GM23248 (cell line): ENCODE data around the gene UPK3BL1. TPM values are rescaled to one million over a fixed set of nuclear protein-coding genes. Genes with fewer than 3 reads are reported as not detected.
"Not testable (repeated sequence)": the region's sequence is repeated elsewhere in the genome, so short reads cannot be mapped to it uniquely, and the experiment has no call there.

Source experiments
- DNase-seq: peaks from one replicate; pipeline ENCODE4 v3.0.0-alpha.2; 2015
- H2AFZ ChIP-seq: fragments of 200-600 bp; sonication (generic); 2 replicates; pipeline ENCODE4 v1.6.1; 2016; ENCODE audit warnings: antibody characterized with exemption
- H3F3A ChIP-seq: fragments of 200-600 bp; sonication (generic); 2 replicates; pipeline ENCODE4 v1.6.1; 2016; ENCODE audit warnings: mild to moderate bottlenecking, antibody characterized with exemption, mixed run types; ENCODE audit not compliant: insufficient read depth
- H3K27ac ChIP-seq: fragments of 200-600 bp; sonication (generic); 2 replicates; pipeline ENCODE4 v1.5.1; 2016; ENCODE audit warnings: mild to moderate bottlenecking
- H3K27me3 ChIP-seq: fragments of 200-600 bp; sonication (generic); replicated peaks from 2 replicates; pipeline ENCODE4 v1.6.1; 2016; ENCODE audit warnings: mild to moderate bottlenecking; ENCODE audit not compliant: insufficient read depth
- H3K36me3 ChIP-seq: fragments of 200-600 bp; sonication (generic); 2 replicates; pipeline ENCODE4 v1.6.1; 2016; ENCODE audit warnings: low read depth, mild to moderate bottlenecking
- H3K4me1 ChIP-seq: fragments of 200-600 bp; sonication (generic); 2 replicates; pipeline ENCODE4 v1.6.1; 2016; ENCODE audit warnings: mild to moderate bottlenecking; ENCODE audit not compliant: insufficient read depth
- H3K4me2 ChIP-seq: fragments of 200-600 bp; sonication (generic); one replicate; pipeline ENCODE4 v1.6.1; 2016; ENCODE audit warnings: mild to moderate bottlenecking; ENCODE audit not compliant: unreplicated experiment
- H3K4me3 ChIP-seq: fragments of 200-600 bp; sonication (generic); 2 replicates; pipeline ENCODE4 v1.5.1; 2016; ENCODE audit warnings: mild to moderate bottlenecking
- H3K79me2 ChIP-seq: fragments of 200-600 bp; sonication (generic); 2 replicates; pipeline ENCODE4 v1.6.1; 2016; ENCODE audit warnings: mild to moderate bottlenecking; ENCODE audit not compliant: insufficient read depth
- H3K9ac ChIP-seq: fragments of 200-600 bp; sonication (generic); 2 replicates; pipeline ENCODE4 v1.6.1; 2016; ENCODE audit warnings: mild to moderate bottlenecking
- H3K9me2 ChIP-seq: fragments of 200-600 bp; sonication (generic); 2 replicates; pipeline ENCODE4 v1.6.1; 2016; ENCODE audit warnings: mixed run types, mild to moderate bottlenecking, moderate library complexity; ENCODE audit not compliant: insufficient read depth
- H3K9me3 ChIP-seq: fragments of 200-600 bp; sonication (generic); one replicate; pipeline ENCODE4 v1.6.1; 2017; ENCODE audit warnings: low read depth
- H4K20me1 ChIP-seq: fragments of 200-600 bp; sonication (generic); 2 replicates; pipeline ENCODE4 v1.6.0; 2016; ENCODE audit not compliant: insufficient read depth
- WGBS, 2 experiments: methylation state at CpG; one replicate each; pipeline ENCODE4 v1.1.6; 2015 to 2017; ENCODE audit warnings: low lambda C conversion rate in 2 of 2, low coverage in 1 of 2; ENCODE audit errors: missing lambda C conversion rate in 2 of 2; 5-methylcytosine and 5-hydroxymethylcytosine counted together
- in situ Hi-C: fragments of 300-500 bp; cut with MboI; formaldehyde crosslinking; loops from 2 replicates; pipeline ENCODE4 v1.15.0; 2020
- polyA plus RNA-seq: library from polyadenylated mRNA; unstranded; fragments of >200 nt; fragmentation: Nextera tagmentation; extraction: Ambion mirVana; gene quantifications from 2 replicates; pipeline ENCODE4 v1.2.1, GENCODE V29; 2016
- total RNA-seq: library from RNA; depleted of rRNA; stranded (reverse); fragments of >200 nt; shearing (Covaris generic); gene quantifications from 2 replicates; pipeline ENCODE4 v1.2.3, GENCODE V29; 2014

The UPK3BL1 gene
- total and polyA plus RNA-seq, 2 experiments from 2014 or later, result 7.8 to 10.8 TPM

DNA sequence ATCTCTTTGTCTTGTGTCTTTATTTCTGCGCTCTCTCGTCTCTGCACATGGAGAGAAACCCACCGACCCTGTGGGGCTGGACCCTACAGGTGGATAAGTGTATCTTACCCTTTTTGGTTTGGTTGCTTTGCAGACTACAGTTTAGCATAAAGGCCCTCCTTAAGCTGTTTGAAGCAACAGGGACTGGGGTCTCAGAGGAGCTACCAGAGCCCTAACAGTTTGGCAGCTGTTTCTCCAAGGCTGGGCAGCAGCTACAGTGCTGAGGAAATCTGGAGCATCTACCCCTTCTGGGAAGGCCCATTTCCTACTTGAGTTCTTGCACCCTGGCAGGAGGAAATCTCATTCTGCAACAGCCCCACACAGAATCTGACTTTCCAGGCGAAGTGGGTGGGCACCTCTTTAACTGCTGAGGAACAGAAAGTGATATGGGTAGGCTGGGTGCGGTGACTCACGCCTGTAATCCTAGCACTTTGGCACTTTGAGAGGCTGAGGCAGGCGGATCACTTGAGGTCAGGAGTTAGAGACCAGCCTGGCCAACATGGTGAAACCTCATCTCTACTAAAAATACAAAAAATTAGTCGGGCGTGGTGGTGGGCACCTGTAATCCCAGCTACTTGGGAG is 31.0 kb upstream of the UPK3BL1 start:
- H3F3A ChIP-seq, H3K4me1 ChIP-seq, H4K20me1 ChIP-seq, H3K4me3 ChIP-seq, H3K4me2 ChIP-seq, H3K27ac ChIP-seq, DNase-seq, H3K9ac ChIP-seq, H3K79me2 ChIP-seq, H3K9me3 ChIP-seq, H2AFZ ChIP-seq, in situ Hi-C loops, H3K36me3 ChIP-seq, H3K27me3 ChIP-seq, H3K9me2 ChIP-seq: not testable (repeated sequence)
- WGBS, 2 experiments, result no CpG with 5 or more reads among the region's 9 CpGs

DNA sequence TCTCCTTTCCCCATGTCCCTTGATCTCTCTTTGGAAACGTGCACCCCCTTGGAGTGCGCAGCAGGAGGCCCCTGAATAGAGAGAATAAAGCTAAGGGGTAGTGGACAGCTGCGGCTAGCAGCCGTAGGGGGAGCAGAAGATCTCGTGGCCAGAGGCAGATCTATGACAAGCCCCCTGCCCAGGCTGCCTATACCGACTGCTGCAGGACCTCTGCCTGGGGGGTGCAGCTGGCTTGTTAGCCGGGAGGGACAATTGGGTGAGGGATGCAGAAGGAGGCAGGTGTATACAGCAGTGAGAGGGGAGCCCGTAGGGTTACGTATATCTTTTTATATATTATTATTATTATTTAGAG is 29.3 kb upstream of the UPK3BL1 start:
- H3F3A ChIP-seq, DNase-seq, H4K20me1 ChIP-seq, H3K27me3 ChIP-seq, H3K27ac ChIP-seq, H3K4me2 ChIP-seq, H3K9me3 ChIP-seq, H3K4me3 ChIP-seq, H3K36me3 ChIP-seq, H2AFZ ChIP-seq, in situ Hi-C loops, H3K79me2 ChIP-seq, H3K4me1 ChIP-seq, H3K9me2 ChIP-seq, H3K9ac ChIP-seq: not testable (repeated sequence)
- WGBS, 2 experiments, result no CpG with 5 or more reads among the region's 9 CpGs

DNA sequence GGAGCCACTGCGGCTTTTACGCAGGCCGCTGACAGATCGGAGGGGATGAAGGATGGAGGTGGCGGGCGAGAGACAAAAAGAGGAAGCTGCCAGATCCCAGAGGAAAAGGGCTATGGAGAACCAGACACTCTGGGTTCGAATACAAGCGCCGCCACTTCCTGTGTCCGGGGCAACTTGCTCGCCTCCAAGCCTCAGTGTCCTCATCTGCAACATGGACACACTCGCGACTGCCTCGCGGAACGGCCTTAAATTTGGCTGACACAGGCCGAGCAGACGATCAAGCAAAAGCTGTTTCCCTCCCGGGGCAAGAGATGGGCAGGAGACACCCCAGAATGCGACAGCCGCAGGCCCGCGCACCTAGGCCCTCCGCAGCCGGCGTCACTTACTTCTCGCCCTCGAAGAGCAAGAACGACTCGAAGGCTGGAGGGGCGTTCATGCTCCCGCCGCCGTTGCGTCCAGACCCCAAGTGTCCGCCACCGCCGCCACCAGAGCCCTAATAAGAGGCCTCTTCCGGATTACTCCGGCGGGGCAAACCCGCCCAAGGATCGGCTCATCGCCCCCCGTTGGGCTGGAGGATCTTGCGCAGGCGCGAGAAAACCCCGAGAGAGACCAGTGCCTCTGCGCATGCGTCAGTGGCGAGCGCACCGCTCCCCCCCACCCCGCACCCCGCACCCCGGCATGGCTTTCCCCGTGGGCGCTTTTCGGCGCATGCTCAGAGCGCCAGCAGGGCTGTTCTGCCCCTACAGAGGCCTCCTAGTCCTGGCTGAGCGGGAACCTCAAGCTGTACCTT is 28.8 kb upstream of the UPK3BL1 start, which contains the start of gene POLR2J2:
Gene POLR2J2, minus strand, starts transcription at position 498 of the 790 bp plus-strand sequence. Its CDS starts 62 bp downstream, at position 436.
- DNase-seq, H3K4me3 ChIP-seq, H3K27me3 ChIP-seq, H4K20me1 ChIP-seq, in situ Hi-C loops, H3F3A ChIP-seq, H3K79me2 ChIP-seq, H2AFZ ChIP-seq, H3K4me1 ChIP-seq, H3K27ac ChIP-seq, H3K4me2 ChIP-seq, H3K9me3 ChIP-seq, H3K9me2 ChIP-seq, H3K9ac ChIP-seq, H3K36me3 ChIP-seq: not testable (repeated sequence)
- no CpG with 5 or more reads among the region's 63 CpGs for WGBS, 2 experiments

DNA sequence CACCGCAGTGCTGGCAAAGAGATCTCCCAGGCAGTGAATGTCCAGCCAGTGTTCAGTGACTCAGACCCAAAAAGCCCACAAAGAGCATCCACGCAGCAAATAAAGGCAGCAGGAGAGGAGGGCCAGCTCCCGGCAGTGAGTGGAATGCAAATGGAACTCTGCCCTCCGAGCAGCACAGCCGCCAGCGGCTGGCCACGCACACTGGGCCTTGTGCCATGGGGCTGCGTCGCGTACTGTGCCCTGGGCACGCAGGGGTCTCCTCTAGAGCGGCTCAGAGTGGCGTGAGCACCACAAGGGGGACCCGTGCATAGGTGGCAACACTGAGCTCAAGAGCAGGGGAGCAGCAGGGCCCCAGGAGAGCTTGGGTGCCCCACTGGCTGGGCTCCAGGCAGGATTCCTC is 24.9 kb upstream of the UPK3BL1 start:
- H3K4me2 ChIP-seq, H4K20me1 ChIP-seq, in situ Hi-C loops, H3K27me3 ChIP-seq, H3K4me3 ChIP-seq, H3K36me3 ChIP-seq, H2AFZ ChIP-seq, H3K9me3 ChIP-seq, H3K9me2 ChIP-seq, H3K79me2 ChIP-seq, H3F3A ChIP-seq, H3K27ac ChIP-seq, DNase-seq, H3K9ac ChIP-seq, H3K4me1 ChIP-seq: not testable (repeated sequence)
- WGBS, 2 experiments, result no CpG with 5 or more reads among the region's 14 CpGs

DNA sequence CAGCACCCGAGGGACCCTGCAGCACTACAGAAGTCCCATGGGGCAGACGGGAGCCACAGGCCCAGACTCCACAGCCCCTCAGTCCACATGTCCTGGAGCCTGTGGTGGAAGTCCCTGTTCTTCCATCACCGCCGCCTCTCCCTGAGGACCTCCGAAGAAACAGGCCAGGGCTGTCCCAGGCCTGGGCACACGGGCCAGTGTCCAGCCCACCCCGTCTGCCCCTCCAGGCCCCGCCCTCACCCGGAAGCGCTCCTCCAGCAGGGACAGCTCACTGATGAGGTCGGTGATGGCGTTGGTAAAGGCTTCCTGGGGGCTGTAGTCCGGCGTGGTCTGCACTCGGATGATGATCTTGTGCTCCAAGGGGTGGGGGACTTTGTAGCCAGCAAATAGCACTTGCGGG is 24.3 kb upstream of the UPK3BL1 start:
- in situ Hi-C loops, H3K9ac ChIP-seq, H3K4me2 ChIP-seq, H3K9me3 ChIP-seq, H3K79me2 ChIP-seq, DNase-seq, H3K4me3 ChIP-seq, H2AFZ ChIP-seq, H3K9me2 ChIP-seq, H3K36me3 ChIP-seq, H3K27ac ChIP-seq, H3F3A ChIP-seq, H3K4me1 ChIP-seq, H3K27me3 ChIP-seq, H4K20me1 ChIP-seq: not testable (repeated sequence)
- WGBS, 2 experiments, result no CpG with 5 or more reads among the region's 16 CpGs

DNA sequence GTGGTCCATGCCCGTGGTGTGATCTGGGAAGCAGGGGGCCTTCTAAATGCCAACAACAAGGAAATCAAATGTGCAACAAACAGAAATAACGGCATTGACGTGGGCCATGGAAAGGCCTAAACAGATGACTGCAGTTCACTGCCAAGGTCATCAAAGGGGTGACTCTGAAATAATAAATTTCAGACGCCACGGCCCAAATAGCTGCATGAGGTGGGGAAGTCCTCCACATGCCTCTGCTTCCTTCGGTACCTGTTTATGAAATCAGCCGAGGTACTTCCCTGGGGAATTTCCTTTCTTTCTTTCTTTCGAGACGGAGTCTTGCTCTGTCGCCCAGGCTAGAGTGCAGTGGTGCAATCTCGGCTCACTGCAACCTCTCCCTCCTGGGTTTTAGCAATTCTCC is 22.2 kb upstream of the UPK3BL1 start:
- H3K9me2 ChIP-seq, H3K27ac ChIP-seq, H3K27me3 ChIP-seq, H3F3A ChIP-seq, H3K9me3 ChIP-seq, H3K9ac ChIP-seq, H3K4me1 ChIP-seq, H2AFZ ChIP-seq, H3K4me3 ChIP-seq, in situ Hi-C loops, H4K20me1 ChIP-seq, H3K4me2 ChIP-seq, DNase-seq, H3K79me2 ChIP-seq, H3K36me3 ChIP-seq: not testable (repeated sequence)
- WGBS, 2 experiments, result 86 to 92% methylated on average over 4 of the region's 11 CpGs

DNA sequence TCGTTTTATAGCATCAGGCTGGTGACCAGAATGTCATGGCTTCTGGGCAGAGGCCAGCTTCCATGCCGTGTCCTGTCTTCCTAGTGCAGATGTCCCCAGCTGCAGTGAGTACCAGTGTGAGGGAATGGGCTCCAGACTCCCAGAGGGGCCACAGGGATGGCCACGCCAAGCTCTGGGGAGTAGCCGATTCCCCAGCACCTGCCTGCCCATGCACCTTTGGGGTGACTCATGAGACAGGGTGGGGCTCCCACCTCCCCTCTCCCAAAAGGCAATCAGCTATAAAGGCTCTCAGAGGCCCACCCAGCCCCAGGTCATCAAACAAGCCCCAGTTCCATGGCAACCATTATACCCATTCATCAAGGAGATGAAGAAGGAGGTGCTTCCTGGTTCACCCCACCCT is 7.3 kb upstream of the UPK3BL1 start, which contains the start of gene SPDYE2B:
Gene SPDYE2B, plus strand, starts transcription at position 396 of the 400 bp plus-strand sequence. CDS start 2,030 bp downstream, outside the sequence.
- WGBS, 2 experiments, result no CpG with 5 or more reads among the region's 4 CpGs
- in situ Hi-C loops, H2AFZ ChIP-seq, DNase-seq, H3K4me3 ChIP-seq, H4K20me1 ChIP-seq, H3K9me3 ChIP-seq, H3K27ac ChIP-seq, H3K9me2 ChIP-seq, H3K9ac ChIP-seq, H3K4me1 ChIP-seq, H3K27me3 ChIP-seq, H3K4me2 ChIP-seq, H3F3A ChIP-seq, H3K36me3 ChIP-seq, H3K79me2 ChIP-seq: not testable (repeated sequence)
